Type B pancreatic cell (in vitro differentiated cells): ENCODE data around the gene CCDC90B. TPM values are rescaled to one million over a fixed set of nuclear protein-coding genes. Genes with fewer than 3 reads are reported as not detected.
"Not testable (repeated sequence)": the region's sequence is repeated elsewhere in the genome, so short reads cannot be mapped to it uniquely, and the experiment has no call there.

Experiments used
- DNase-seq: peaks from one replicate; pipeline ENCODE4 v3.0.0; 2021; ENCODE audit warnings: mixed read lengths; ENCODE audit not compliant: unreplicated experiment; ENCODE audit errors: extremely low spot score
- H3K27ac Mint-ChIP-seq: 2 replicates; pipeline ENCODE4 v1.8.0; 2021; ENCODE audit warnings: mild to moderate bottlenecking, mixed read lengths
- H3K27me3 Mint-ChIP-seq: 2 replicates; pipeline ENCODE4 v1.8.0; 2021; ENCODE audit warnings: mixed read lengths
- H3K36me3 Mint-ChIP-seq: 2 replicates; pipeline ENCODE4 v1.8.0; 2021; ENCODE audit warnings: mixed read lengths
- H3K4me1 Mint-ChIP-seq: one replicate; pipeline ENCODE4 v1.8.0; 2021; ENCODE audit warnings: mixed read lengths; ENCODE audit not compliant: unreplicated experiment
- H3K4me3 Mint-ChIP-seq: 2 replicates; pipeline ENCODE4 v1.8.0; 2021; ENCODE audit warnings: mild to moderate bottlenecking, mixed read lengths
- H3K9me3 Mint-ChIP-seq: 2 replicates; pipeline ENCODE4 v1.8.0; 2021; ENCODE audit warnings: mixed read lengths
- total RNA-seq: library from RNA; stranded (reverse); gene quantifications from 2 replicates; pipeline ENCODE4 v1.2.1, GENCODE V29; 2021; ENCODE audit warnings: low replicate concordance
- TF ChIP-seq, protein P1 (sequence below): fragments of 200-600 bp; sonication (generic); conservative IDR thresholded peaks from 2 replicates; pipeline ENCODE4 v1.5.0; 2021; ENCODE audit warnings: antibody characterized with exemption, mild to moderate bottlenecking

CCDC90B gene
- total RNA-seq, 1 donor from 2014 or later, result 33.5 TPM

DNA sequence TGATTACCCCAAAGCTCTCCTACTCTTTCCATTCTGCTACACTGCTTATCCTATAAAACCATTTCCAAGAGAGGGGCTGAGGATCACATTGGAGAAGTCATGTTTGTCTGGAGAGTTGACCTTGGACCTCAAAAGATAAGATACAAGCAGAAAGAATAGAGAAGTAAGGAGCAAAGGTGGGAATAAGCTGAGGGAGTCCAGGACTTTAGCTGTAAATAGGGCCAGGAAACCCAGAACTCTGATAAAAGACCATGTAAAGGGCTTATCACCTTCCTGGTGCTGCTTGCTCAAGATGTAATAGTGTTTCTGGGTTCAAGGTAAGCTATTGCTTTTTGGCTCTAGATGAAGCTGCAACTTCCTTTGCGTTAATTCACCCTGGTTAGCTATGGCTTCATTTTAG, 32.8 kb upstream of the CCDC90B start:
- Mint-ChIP-seq H3K4me3 (no peak overlapping the region), H3K36me3 (no peaks in the 10 kb centered on the region), H3K9me3 (no peaks in the 10 kb centered on the region), H3K27me3 (peaks cover 14% of the 10 kb centered on the region), H3K4me1 (no peaks in the 10 kb centered on the region), H3K27ac (no peak overlapping the region)
- DNase-seq, result no peak
- TF ChIP-seq, protein P1, sequence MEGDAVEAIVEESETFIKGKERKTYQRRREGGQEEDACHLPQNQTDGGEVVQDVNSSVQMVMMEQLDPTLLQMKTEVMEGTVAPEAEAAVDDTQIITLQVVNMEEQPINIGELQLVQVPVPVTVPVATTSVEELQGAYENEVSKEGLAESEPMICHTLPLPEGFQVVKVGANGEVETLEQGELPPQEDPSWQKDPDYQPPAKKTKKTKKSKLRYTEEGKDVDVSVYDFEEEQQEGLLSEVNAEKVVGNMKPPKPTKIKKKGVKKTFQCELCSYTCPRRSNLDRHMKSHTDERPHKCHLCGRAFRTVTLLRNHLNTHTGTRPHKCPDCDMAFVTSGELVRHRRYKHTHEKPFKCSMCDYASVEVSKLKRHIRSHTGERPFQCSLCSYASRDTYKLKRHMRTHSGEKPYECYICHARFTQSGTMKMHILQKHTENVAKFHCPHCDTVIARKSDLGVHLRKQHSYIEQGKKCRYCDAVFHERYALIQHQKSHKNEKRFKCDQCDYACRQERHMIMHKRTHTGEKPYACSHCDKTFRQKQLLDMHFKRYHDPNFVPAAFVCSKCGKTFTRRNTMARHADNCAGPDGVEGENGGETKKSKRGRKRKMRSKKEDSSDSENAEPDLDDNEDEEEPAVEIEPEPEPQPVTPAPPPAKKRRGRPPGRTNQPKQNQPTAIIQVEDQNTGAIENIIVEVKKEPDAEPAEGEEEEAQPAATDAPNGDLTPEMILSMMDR, result no peak

DNA sequence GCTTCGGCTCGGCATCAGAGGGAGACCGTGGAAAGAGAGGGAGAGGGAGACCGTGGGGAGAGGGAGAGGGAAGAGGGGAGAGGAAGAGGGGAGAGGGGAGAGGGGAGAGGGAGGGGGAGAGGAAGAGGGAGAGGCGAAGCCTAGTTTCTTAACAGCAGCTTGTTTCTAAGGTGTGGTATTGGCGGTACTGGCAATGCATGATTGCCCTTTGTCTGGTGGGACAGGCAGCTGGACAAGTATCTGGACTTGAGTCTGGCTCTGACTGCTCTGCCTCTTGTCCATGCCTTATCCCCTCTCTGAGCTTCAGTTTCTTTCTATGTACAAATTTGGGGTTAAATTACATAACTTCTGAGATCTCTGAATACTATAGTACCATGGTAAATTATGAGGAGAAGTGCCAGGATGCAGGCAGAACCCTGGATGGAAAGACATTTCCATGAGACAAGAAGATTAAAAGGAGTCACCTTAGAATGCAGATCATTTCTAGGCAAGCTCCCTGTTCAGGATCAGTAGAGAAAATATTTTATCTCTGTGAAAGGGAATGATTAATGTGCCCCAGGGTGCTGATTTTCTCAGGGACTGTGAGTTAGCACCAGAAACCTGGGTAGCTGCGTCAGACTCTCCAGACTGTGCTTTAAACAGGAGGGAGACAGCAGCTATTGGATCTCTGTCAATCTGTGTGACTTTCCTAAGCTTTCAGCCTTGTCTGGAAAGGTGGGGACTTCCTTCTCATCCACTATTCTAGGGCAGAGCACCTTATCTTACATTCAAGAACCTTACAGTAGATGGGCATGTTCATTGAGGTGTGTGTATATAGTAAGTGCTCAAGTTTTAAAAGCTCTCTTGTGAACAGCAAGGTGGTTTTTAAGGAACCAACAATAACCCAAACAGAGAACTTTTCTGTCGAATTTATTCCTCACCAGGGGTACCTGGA, 31.9 kb upstream of the CCDC90B start:
- H3K27me3 Mint-ChIP-seq, result peaks cover 9% of the 10 kb centered on the region
- H3K9me3 Mint-ChIP-seq, result no peaks in the 10 kb centered on the region
- H3K27ac Mint-ChIP-seq, result no peak overlapping the region
- TF ChIP-seq, protein P1, result no peak
- H3K4me1 Mint-ChIP-seq, result no peaks in the 10 kb centered on the region
- H3K36me3 Mint-ChIP-seq, result no peaks in the 10 kb centered on the region
- DNase-seq, result no peak
- no peak overlapping the region for H3K4me3 Mint-ChIP-seq

DNA sequence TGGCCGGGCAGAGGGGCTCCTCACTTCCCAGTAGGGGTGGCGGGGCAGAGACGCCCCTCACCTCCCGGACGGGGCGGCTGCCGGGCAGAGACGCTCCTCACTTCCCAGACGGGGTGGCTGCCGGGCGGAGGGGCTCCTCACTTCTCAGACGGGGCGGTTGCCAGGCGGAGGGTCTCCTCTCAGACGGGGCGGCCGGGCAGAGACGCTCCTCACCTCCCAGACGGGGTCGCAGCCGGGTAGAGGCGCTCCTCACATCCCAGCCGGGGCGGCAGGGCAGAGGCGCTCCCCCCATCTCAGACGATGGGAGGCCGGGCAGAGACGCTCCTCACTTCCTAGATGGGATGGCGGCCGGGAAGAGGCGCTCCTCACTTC, 30.7 kb upstream of the CCDC90B start:
- not testable (repeated sequence) for H3K9me3 Mint-ChIP-seq

DNA sequence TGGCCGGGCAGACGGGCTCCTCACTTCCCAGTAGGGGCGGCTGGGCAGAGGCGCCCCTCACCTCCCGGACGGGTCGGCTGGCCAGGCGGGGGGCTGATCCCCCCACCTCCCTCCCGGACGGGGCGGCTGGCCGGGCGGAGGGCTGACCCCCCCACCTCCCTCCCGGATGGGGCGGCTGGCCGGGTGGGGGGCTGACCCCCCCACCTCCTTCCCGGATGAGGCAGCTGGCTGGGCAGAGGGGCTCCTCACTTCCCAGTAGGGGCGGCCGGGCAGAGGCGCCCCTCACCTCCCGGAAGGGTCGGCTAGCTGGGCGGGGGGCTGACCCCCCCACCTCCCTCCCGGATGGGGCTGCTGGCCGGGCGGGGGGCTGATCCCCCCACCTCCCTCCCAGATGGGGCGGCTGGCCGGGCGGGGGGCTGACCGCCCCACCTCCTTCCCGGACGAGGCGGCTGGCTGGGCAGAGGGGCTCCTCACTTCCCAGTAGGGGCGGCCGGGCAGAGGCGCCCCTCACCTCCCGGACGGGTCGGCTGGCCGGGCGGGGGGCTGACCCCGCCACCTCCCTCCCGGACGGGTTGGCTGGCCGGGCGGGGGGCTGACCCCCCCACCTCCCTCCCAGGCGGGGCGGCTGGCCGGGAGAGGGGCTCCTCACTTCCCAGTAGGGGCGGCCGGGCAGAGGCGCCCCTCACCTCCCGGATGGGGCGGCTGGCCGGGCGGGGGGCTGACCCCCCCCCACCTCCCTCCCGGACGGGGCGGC, 30.2 kb upstream of the CCDC90B start:
- H3K4me3 Mint-ChIP-seq, H3K36me3 Mint-ChIP-seq, H3K27ac Mint-ChIP-seq, H3K9me3 Mint-ChIP-seq, H3K27me3 Mint-ChIP-seq, H3K4me1 Mint-ChIP-seq: not testable (repeated sequence)
- peak; percentile 75 for DNase-seq

More for the DNA sequence above, 30.7 kb upstream of the CCDC90B start:
- not testable (repeated sequence) for H3K27ac Mint-ChIP-seq, H3K27me3 Mint-ChIP-seq, H3K4me3 Mint-ChIP-seq, H3K4me1 Mint-ChIP-seq, H3K36me3 Mint-ChIP-seq
- DNase-seq, result peak; percentile 76

DNA sequence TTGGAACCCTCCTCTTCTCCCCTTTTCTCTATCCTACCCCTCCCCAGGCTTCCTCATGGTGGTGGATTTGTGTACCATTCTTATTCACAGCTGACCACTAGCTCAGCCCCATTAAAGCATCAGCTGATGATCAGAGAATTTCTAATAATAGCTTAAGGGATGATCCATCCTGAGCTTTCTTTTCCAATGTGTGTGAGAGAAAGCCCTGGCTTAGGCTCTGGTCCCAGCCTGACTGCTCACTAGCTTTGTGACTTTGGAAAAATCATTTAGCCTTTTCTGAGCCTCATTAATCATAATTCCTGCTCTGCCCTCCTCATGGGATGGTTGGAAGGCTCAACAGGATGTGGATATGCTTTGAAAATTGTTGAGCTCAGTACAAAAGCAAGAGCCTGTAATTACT, 26.3 kb upstream of the CCDC90B start:
- TF ChIP-seq, protein P1, result no peak
- no peak overlapping the region for H3K27ac Mint-ChIP-seq
- H3K4me1 Mint-ChIP-seq, result no peaks in the 10 kb centered on the region
- H3K36me3 Mint-ChIP-seq, result no peaks in the 10 kb centered on the region
- no peaks in the 10 kb centered on the region for H3K9me3 Mint-ChIP-seq
- no peak overlapping the region for H3K4me3 Mint-ChIP-seq
- no peak for DNase-seq
- H3K27me3 Mint-ChIP-seq, result no peaks in the 10 kb centered on the region

DNA sequence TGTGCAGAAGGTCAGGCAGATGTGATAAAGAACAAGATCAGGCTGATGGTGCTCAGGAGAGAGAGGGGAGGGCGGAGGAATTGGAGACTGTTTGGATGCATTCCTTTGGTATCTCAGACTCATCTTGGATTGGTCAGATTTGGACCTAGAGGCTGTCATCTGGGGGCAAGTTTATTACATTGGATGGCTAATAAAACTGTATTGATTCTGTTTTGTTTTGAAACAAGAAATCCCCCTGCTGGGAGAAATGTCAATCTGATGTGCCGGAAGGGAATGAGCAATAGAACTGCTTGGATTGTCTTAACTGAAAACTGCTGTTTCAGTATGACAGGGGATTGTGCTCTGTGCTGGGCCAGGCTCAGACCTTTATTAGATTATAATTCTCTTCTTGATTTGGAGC, 25.5 kb upstream of the CCDC90B start:
- Mint-ChIP-seq H3K27ac (no peak overlapping the region), H3K4me3 (no peak overlapping the region), H3K27me3 (no peaks in the 10 kb centered on the region), H3K36me3 (no peaks in the 10 kb centered on the region), H3K4me1 (no peaks in the 10 kb centered on the region), H3K9me3 (no peaks in the 10 kb centered on the region)
- no peak for DNase-seq
- TF ChIP-seq, protein P1, result no peak
